Stimulated activated CD8-positive, alpha-beta memory T cell treated with anti-CD3 and anti-CD28 coated beads, Interleukin-4, amount 100 ng/mL, for 4 hours (primary cell): ENCODE data around the gene TNFSF8.

Source experiments
- DNase-seq, 2 donors: peaks; one replicate each; pipeline ENCODE4 v3.0.0-alpha.2; 2020; ENCODE audit warnings: low read depth in 2 of 2, low spot score in 1 of 2

TNFSF8 gene

DNA sequence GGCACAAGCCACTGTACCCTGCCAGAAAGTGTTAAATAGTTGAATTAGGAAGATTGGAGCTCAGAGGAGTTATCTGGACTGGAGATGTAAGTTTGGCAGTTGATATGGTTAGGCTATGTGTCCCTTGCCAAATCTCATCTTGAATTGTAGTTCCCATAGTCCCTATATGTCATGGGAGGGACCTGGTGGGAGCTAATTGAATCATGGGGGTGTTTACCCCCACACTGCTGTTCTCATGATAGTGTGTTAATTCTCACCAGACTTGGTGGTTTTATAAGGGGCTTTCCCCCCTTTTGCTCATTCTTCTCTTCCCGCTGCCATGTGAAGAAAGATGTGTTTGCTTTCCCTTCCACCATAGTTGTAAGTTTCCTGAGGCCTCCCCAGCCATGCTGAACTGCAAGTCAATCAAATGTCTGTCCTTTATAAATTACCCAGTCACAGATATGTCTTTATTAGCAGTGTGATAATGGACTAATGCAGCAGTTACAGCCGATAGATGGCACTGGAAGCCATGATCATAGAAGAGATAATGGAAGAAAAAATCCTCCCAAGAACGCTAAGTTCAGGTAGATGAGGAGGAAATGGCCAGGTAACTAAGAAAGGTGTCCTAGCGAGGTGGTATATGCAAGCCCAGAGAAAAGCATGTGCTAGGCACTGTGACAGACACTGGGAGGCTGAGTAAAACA, 51.4 kb downstream of the TNFSF8 start:
- DNase-seq: no peak

DNA sequence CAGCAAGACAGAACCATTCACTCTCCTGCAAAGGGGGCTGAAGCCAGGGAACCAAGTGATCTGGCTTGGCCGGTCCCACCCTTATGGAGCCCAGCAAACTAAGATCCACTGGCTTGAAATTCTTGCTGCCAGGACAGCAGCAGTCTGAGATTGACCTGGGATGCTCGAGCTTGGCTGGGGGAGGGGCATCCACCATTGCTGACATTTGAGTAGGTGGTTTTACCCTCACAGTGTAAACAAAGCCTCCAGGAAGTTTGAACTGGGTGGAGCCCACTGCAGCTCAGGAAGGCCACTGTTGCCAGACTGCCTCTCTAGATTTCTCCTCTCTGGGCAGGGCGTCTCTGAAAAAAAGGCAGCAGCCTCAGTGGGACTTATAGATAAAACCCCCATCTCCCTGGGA, 60.5 kb downstream of the TNFSF8 start:
- no peak for DNase-seq

DNA sequence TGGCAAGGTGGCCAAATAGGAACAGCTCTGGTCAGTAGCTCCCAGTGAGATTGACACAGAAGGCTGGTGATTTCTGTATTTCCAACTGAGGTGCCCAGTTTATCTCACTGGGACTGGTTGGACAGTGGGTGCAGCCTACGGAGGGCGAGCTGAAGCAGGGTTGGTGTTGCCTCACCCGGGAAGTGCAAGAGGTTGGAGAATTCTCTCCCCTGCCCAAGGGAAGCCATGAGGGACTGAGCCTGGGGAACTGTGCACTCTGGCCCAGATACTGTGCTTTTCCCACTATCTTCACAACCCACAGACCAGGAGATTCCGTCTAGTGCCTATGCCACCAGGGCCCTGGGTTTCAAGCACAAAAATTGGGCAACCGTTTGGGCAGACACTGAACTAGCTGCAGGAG, 61.0 kb downstream of the TNFSF8 start:
- DNase-seq: no peak

DNA sequence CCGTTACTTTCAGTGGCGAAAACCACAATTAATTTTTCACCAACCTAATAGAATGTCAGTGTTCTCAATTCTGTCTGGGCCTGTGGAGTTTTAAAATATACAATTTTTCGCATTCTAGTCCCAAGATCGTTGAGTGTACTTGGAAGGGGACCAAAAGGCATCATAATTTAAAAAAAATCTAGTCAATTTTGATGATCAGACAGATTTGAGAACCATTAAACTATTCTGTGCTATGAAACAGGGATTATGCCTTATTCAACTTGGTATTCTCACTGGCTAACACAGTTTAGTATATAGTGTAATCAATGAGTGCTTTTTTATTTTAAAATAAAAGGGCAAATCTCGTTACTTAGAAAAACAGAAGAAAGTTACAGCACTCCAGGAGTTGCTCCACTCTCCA, 63.1 kb downstream of the TNFSF8 start:
- DNase-seq: no peak

DNA sequence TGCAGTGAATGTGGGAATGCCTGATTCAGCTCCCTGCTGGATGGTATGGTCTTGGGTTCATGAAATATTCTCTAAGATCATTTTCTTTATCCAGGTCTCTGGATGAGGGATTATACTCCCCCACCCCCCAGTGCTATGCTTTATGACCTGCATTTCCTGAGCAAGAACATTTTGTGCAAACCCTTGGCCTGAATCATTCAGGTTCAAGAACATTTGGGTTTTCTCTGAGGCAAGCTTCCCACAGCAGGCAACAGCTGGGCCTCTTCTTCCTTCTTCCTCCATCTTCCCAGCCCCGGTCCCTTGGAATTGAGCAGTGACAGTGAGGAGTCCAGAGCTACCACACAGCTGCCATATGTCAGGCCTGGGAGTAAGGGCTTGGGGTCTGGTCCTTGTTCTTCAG, 65.9 kb downstream of the TNFSF8 start:
- DNase-seq: no peak

DNA sequence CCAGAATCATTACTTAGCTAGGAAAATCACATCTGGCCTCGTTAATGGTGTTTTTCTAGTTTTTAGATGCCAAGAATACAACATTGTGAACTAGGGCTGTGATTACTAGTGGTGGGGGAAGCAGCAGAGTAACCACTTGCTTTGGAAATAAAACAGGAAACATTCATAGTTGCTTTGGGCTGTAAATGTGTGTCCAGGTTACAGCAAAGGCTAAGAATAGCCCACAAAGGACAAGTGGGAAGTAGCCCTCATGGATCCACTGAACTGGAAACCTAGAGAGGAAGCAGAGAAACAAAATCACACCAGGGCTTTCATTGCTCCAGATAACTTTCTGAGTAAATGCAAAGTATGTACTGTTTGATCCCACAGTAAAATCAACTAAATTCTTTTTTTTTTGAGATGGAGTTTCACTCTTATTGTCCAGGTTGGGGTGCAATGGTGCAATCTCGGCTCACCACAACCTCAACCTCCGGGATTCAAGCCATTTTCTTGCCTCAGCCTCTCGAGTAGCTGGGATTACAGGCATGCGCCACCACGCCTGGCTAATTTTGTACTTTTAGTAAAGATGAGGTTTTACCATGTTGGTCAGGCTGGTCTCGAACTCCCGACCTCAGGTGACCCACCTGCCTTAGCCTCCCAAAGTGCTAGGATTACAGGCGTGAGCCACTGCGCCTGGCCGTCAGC, 68.3 kb downstream of the TNFSF8 start:
- no peak for DNase-seq

DNA sequence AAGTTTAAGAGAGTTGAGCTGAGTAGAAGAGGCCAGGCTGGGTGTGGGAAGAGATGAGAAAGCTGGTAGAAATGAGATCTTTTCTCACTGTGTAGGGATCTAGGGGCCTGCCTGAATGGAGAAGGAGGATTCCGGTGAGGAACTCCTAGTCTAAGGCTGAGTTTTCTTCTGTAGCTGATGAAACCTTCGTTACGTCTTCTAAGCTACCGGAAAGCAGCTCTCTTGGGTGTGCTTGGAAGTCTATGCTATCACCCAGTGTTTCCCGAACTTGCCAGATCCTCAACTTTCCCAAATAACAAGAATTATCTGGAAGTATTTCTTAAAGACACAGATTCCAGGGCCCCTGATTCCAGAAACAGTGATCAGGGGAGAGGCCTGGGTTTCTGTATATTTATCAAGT, 69.1 kb downstream of the TNFSF8 start:
- DNase-seq: no peak

DNA sequence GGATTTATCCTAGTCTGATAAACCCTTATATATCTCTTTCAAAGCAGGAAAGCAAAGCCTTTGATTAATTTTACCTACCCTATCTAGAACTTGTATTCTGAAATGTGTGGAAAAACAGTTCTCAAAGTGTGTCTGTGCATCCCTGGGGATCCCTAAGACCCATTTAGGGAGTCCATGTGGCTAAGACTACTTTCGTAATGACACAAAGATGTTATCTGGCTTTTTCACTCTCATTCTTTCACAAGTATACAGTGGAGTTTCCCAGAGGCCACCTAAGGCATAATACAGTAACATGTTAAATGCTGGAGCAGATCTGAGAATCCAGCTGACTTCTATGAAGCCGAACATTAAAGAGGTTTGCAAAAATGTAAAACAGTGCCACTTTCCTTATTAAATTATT, 70.2 kb downstream of the TNFSF8 start:
- no peak for DNase-seq

DNA sequence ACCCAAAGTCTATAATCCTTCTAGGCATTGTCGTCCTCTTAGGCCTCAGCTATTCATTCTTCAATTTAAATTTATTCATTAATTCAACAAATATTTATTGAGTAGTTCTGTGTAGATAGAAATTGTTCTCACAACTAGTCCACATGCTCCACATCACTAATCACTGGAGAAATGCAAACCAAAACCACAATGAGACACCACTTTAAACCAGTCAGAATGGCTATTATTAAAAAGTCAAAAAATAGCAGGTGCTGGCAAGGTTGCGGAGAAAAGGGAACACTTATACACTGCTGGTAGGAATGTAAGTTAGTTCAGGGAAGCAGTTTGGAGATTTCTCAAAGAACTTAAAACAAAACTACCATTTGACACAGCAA, 73.5 kb downstream of the TNFSF8 start:
- DNase-seq: no peak

DNA sequence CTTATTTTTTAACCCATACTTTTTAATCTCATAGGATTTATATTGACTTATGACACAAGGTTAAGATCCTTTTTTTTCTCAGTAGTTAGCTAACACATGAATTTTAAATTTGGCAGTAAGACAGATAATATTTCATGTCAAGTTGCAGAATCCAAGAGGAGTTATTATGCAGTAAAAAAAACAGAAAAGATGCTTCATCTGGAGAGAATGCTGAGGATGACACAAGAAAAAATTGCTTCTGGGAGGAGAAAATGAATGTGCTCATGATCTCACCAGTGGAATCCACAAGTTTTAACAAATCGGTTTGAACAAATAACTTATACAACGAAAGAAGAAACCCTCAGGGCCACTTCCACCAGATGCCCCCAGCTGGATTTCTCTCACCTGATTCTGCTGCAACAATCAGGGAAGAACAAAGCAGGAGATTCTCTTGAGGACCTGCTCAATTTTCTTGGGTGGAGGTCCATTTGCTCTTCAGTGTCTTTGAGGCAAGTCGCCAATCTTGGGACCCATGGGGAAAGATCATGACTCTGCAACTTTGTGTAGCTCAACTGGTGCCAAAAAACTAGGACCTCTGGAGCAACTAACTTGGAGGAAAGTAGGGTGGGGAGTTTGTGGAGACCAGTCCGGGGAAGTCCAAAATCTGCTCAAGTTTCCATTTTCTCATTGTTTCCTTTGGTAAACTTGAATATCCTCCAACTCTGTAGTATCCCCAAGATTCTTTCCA, 74.0 kb downstream of the TNFSF8 start:
- DNase-seq: no peak

DNA sequence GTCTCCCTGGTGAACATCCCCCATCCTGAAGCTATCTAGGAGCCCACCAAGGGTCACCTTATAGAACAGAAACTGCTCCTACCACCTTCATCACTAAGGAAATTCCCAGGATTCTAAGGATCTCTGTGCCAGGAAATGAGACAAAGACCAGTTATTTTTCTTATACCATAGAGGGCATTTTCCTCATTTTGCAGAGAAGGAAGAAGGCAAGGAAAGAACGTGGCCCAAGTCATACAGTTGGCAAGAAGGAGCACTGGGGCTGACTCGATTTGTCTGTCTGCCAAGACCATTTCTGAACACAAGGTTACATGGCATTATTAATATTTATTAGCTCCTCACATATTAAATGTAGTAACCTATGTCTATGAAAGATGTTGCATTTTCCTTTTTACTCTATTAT, 74.9 kb downstream of the TNFSF8 start:
- DNase-seq: no peak

DNA sequence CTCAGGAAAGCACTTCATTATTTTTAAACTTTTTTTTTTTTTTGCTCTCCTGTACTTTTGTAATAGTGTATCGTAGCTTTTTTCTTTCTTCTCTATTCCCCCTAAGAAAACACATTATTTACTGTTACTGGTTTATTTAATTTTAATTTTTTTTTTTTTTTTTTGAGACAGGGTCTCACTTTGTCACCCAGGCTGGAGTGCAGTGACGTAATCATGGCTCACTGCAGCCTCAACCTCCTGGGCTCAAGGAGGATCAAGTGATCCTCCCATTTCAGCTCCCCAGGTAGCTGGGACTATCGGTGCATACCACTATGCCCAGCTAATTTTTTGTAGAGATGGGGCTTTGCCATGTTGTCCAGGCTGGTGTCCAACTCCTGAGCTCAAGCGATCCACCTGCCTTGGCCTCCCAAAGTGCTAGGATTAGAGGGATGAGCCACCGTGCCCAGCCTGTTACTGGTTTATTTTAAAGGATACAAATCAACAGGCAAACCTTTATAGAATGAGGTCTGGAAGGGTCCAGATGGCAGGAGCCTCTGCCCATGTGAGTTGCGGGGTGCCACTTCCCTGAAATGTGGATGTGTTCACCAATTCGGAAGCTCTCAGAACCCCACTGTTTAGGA, 75.5 kb downstream of the TNFSF8 start:
- no peak for DNase-seq

DNA sequence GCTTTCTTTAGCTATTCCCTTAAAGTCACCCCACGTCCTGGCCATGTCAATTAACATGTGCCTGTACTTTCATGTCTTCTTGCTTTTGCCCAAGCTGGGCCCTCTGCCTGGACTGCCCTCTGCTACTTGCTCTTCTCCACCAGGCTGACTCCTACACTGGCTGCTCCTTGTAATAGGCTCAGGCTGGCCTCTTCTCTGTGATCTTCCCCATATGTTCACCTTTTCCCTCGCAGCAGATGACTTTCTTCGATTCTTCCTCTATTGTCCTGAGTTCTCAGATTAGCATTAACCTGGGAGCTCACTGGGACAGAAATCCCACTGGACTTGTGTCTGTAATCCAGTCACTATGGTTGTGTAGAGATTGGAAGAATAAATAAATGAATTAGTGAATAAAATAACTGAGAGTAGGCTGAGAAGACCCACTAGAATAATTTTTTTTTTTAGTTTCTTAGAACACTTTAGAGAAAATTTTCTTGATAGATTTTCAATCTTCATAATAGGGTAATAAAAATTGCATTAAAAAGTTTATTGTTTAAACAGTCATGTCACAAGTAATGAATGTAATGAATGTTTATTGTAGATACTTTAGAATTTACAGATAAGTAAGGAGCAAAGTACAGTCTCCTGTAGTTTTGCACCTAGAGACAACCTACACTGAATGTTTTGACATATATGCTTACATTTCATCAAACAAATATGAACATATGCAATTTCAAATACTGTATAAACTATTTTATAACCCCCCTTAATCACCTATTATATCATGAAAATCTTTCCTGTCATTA, 77.1 kb downstream of the TNFSF8 start:
- DNase-seq: no peak

DNA sequence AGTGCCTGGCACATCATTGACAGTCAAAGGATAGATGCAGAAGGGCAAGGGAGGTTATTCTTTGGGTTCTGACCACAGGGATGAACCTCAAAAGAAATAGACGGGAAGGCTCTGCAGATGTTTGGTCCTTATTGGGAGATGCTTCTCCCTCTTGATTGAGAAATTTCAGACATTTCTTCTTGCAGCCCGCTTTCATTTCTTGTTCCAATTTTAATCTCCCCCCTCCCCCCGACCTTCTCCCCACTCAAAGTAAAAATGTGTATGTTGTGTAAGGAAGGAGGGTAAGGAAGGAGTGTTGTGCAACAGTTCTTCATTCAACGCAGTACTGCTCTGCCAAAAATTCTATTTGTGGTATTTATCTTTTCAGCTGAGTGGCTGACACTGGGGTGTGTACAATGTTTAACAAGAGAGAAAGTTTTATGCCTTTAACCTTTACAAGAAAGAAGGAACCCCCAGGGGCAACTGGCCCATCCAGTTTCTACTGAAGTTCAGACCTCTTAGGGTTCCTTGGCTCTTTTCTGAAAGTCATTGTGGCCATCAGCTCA, 78.3 kb downstream of the TNFSF8 start:
- no peak for DNase-seq

DNA sequence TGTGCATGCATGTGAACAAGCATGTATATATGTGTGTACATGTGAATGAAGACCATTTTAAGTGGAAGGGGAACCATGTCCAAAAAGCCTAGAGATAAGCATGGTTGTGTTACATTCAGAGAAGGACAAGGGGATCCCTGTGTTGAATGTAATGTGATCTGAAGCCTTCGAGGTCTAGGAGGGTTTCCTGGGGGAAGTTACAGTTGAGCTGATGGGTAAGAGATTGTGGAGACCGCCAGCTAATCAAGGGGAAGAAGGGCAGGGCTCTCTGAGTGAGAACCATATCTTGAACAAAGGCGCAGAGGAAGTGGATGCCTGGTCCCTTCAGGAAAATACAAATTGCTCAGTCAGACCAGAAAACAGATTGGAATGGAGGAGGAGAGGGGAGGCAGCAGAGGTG, 79.1 kb downstream of the TNFSF8 start:
- no peak for DNase-seq
